Astrocyte of the cerebellum (primary cell): ENCODE measurements around the gene TWIST2.

ENCODE experiments used
- DNase-seq: peaks from one replicate; pipeline ENCODE4 v3.0.0-alpha.2; 2011; ENCODE audit warnings: low read depth
- H3K4me3 ChIP-seq: 2 replicates; pipeline ENCODE4 v1.5.1; 2011; ENCODE audit warnings: mild to moderate bottlenecking, low read depth, low read length, moderate library complexity
- CTCF ChIP-seq: IDR thresholded peaks from 2 replicates; pipeline ENCODE4 v1.5.1; 2012; ENCODE audit warnings: low read length, low read depth, moderate library complexity, mild to moderate bottlenecking; ENCODE audit errors: missing control alignments
- in situ Hi-C: cut with HindIII; loops from 2 replicates; pipeline ENCODE4 v1.10.0; 2017; ENCODE audit warnings: low sequenced_read_pairs

Gene TWIST2

GRCh38 chr2:238943338-238944067 lies 95.6 kb downstream of the TWIST2 start:
- TF ChIP-seq CTCF = no peak
- no peak overlapping the region for H3K4me3 ChIP-seq
- DNase-seq = no peak
- in situ Hi-C loops = no loop called here

- DNase-seq = no peak
- peak; percentile 66 for TF ChIP-seq CTCF
- H3K4me3 ChIP-seq = no peak overlapping the region
- in situ Hi-C loops = no loop called here
These were observed 97.7 kb downstream of the TWIST2 start for GRCh38 chr2:238945433-238946150.

- no peak for TF ChIP-seq CTCF
- in situ Hi-C loops = no loop called here
- no peak for DNase-seq
- no peak overlapping the region for H3K4me3 ChIP-seq
These were observed 98.7 kb downstream of the TWIST2 start for GRCh38 chr2:238946318-238947242.

- DNase-seq = no peak
- H3K4me3 ChIP-seq = no peak overlapping the region
- TF ChIP-seq CTCF = no peak
- in situ Hi-C loops = no loop called here
These were observed 99.4 kb downstream of the TWIST2 start for GRCh38 chr2:238947243-238947760.

GRCh38 chr2:238947920-238948710 lies 100.2 kb downstream of the TWIST2 start:
- DNase-seq = no peak
- in situ Hi-C loops = no loop called here
- no peak overlapping the region for H3K4me3 ChIP-seq
- TF ChIP-seq CTCF = no peak
